HG02870 (cell line): Measurements from ENCODE around the gene SOX13.

ENCODE experiments used
- ATAC-seq: cut with Tn5 transposase; IDR thresholded peaks from one replicate; pipeline ENCODE4 v1.9.1; 2021; ENCODE audit warnings: mild to moderate bottlenecking, moderate library complexity; ENCODE audit not compliant: unreplicated experiment

Gene SOX13

GRCh38 chr1:204059970-204060369, 12.9 kb upstream of the SOX13 start:
- no peak for ATAC-seq

GRCh38 chr1:204062106-204062505, 10.8 kb upstream of the SOX13 start:
- no peak for ATAC-seq

- no peak for ATAC-seq
Observed at GRCh38 chr1:204065174-204065985, 7.5 kb upstream of the SOX13 start.

GRCh38 chr1:204065986-204066300, 7.0 kb upstream of the SOX13 start:
- ATAC-seq: no peak

- ATAC-seq: no peak
Observed at GRCh38 chr1:204067935-204068334, 5.0 kb upstream of the SOX13 start.

GRCh38 chr1:204069887-204070286, 3.0 kb upstream of the SOX13 start:
- no peak for ATAC-seq

GRCh38 chr1:204070895-204071294, 2.0 kb upstream of the SOX13 start:
- no peak for ATAC-seq

- no peak for ATAC-seq
Observed at GRCh38 chr1:204073837-204074273, 940 bp downstream of the SOX13 start.

- ATAC-seq: no peak
Observed at GRCh38 chr1:204074274-204075138, 1.6 kb downstream of the SOX13 start.

GRCh38 chr1:204075139-204075521, 2.2 kb downstream of the SOX13 start:
- ATAC-seq: no peak

- no peak for ATAC-seq
Observed at GRCh38 chr1:204075890-204076846, 3.3 kb downstream of the SOX13 start.

GRCh38 chr1:204076891-204077290, 4.0 kb downstream of the SOX13 start:
- no peak for ATAC-seq

GRCh38 chr1:204077979-204078696, 5.2 kb downstream of the SOX13 start:
- no peak for ATAC-seq

GRCh38 chr1:204079608-204079999, 6.7 kb downstream of the SOX13 start:
- no peak for ATAC-seq

- ATAC-seq: no peak
Observed at GRCh38 chr1:204080163-204080903, 7.4 kb downstream of the SOX13 start.

GRCh38 chr1:204081164-204081790, 8.4 kb downstream of the SOX13 start:
- no peak for ATAC-seq

- no peak for ATAC-seq
Observed at GRCh38 chr1:204081791-204082513, 9.0 kb downstream of the SOX13 start.

GRCh38 chr1:204083491-204083890, 10.6 kb downstream of the SOX13 start:
- no peak for ATAC-seq
